T-helper 9 cell (primary cell): ENCODE measurements around the gene COG8.
"Not testable (repeated sequence)": the region's sequence is repeated elsewhere in the genome, so short reads cannot be mapped to it uniquely, and the experiment has no call there.

Experiments used
- DNase-seq: peaks from one replicate; pipeline ENCODE4 v3.0.0-alpha.2; 2020
- total RNA-seq, 2 donors: gene quantifications; one replicate each; lab custom pipeline; 2026; lab: John Stamatoyannopoulos, UW

Gene COG8, protein sequence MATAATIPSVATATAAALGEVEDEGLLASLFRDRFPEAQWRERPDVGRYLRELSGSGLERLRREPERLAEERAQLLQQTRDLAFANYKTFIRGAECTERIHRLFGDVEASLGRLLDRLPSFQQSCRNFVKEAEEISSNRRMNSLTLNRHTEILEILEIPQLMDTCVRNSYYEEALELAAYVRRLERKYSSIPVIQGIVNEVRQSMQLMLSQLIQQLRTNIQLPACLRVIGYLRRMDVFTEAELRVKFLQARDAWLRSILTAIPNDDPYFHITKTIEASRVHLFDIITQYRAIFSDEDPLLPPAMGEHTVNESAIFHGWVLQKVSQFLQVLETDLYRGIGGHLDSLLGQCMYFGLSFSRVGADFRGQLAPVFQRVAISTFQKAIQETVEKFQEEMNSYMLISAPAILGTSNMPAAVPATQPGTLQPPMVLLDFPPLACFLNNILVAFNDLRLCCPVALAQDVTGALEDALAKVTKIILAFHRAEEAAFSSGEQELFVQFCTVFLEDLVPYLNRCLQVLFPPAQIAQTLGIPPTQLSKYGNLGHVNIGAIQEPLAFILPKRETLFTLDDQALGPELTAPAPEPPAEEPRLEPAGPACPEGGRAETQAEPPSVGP
- 12.3 to 27.3 reads per million in 2 donors for total RNA-seq

DNA sequence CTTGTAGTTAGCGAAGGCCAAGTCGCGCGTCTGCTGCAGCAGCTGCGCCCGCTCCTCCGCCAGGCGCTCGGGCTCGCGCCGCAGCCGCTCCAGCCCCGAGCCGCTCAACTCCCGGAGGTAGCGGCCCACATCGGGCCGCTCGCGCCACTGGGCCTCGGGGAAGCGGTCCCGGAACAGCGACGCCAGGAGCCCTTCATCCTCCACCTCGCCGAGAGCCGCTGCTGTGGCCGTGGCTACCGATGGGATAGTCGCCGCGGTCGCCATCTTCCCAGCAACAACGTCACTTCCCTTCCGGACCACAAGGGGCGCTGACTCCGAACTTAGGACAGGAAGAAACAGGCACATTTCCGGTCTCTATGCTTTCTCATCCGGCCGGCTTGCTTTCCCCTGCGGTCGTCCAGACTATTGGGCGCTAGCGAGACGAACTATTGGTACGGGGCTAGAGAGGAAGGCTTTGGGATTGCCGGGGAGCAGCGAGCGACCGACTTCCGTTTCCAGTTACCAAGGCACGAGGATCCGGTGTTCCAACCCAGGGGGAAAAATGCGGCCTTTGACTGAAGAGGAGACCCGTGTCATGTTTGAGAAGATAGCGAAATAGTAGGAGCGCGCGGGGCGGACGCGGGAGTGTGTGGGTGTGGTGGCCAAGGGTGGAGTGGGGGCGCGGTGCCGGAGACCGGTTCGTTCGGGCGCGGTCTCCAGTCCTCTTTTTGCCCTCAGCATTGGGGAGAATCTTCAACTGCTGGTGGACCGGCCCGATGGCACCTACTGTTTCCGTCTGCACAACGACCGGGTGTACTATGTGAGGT is at the start of gene COG8, which contains the start of gene NIP7:
Gene COG8, minus strand, starts transcription at position 276 of the 806 bp plus-strand sequence. Its CDS starts 12 bp downstream, at position 264.
Gene NIP7, plus strand, starts transcription at position 484 of the 806 bp plus-strand sequence. Its CDS starts 58 bp downstream, at position 542.
- peak; percentile 88 for DNase-seq

DNA sequence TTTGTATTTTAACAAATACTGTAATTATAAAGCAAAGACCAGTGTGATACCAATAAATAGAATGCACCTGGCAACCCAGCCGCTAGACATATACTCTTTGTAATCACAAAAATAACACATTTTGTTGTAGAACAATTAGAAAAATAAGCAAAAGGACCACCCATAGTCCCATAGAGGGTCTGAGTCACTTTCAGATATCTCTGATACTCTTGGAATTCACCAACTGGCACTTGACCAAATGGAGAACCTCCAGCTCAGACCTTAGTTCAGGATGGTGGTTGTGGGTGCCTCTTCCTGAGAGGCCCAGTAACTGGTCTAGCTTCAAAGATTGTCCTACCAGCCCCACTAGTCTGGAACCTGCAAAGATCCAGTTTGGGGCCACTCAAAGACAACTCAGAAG is 47.2 kb upstream of the COG8 start:
- no peak for DNase-seq

DNA sequence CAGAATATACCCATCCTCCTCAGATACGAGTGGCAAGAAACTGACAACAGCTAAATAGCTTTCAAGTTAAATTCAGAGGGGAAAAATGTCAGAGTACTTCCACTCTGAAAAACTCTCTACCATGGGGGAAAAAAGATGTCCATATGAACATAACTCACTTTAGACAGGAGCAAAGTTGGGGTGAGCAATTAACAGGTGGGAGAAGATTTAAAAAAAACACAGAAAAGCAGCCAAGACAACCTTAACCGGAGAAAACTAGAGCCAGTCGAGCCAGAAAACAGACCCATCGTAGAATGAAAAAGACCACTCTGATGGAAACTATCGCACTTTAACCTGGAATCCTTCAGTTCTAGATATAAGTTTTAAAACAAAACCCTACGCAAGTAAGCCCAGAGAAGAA is 45.6 kb upstream of the COG8 start:
- no peak for DNase-seq

DNA sequence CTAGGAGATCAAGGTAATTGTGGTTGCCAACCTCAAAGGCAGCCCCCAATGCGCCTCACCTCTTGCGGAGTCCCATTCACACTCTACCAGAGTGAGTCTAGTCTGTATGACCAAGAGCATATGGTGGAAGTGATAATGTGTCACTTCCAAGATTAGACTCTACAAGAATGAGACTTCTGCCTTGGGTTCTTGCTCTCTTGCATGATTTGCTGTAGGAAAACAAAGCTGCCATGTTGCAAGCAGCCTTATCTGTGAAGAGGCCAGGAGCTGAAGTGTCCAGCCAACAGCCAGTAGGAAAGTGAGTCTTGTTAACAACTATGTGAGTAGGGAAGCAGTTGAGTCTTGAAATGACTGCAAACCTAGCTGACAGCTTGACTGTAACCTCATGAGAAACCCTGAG is 43.1 kb upstream of the COG8 start:
- DNase-seq = no peak

DNA sequence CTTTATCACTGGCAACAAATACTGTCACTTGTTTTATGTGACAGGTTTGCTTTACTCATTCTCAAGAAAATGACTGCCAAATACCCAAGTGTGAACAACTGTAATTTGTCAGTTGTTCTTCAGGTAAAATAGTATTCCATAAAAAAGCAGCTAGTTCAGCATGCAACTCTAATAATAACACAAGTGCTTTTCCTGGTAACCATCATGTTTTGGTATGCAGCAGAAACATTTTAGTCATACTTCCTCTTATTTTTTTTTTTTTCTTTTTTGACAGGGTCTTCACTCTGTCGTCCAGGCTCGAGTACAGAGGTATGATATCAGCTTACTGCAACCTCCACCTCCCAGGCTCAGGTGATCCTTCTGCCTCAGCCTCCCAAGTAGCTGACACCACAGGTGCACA is 41.9 kb upstream of the COG8 start:
- no peak for DNase-seq

DNA sequence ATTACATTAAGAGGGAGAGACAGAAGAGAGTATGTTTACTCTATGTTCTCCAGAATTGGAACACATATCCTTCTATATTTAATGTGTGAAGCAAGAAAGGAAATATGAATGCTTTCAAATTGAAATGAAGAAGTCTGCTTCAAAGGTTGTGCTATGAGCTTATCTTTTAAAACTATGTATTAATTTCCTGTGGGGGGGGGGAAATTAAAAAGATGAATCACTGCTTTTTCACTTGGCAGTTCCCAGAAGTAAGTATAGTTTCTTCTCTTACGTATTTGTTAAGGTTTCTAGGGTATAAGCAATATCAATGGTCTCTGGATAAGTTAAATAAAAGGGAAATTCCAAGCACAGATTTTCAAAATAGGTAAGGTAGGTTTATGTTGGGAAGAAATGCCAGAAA is 39.4 kb upstream of the COG8 start:
- no peak for DNase-seq

DNA sequence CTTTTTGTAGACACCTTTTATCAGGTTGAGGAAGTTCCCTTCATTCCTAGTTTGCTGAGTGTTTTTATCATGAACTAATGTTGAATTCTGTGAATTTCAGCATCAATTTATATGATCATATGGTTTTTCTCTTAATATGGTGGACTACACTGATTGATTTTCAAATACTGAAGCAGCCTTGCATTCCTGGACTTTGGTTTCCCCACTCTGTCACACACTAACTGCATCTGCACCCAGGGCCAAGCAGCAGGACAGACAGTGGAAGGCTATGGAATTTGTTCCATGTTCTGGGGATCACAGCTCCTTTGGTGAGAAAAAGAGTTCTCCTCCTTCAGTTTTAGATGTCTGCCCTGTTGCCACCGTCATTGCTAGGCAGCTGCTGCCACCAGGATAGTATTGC is 38.7 kb upstream of the COG8 start:
- no peak for DNase-seq

DNA sequence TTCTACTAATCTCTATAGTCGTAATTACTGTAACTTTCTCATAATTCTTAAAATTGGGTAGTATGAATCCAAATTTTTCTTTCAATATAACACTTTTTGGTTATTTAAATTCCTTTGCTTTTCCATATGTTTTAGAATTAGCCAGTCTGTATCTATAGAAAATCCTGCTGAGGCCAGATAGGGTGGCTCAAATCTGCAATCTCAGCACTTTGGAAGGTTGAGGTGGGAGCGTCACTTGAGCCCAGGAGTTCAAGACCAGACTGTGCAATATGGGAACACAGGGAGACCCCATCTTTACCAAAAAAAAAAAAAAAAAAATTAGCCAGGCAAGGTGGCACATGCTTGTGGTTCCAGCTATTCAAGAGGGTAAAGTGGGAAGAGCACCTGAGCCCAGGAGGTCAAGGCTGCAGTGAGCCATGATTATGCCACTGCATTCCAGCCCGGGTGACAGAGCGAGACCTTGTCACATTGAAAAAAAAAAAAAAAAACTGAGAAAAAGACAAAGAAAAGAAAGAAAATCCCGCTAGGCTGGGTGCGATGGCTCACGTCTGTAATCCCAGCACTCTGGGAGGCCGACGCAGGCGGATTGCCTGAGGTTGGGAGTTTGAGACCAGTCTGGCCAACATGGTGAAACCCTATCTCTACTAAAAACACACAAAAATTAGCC is 37.2 kb upstream of the COG8 start:
- DNase-seq = no peak

DNA sequence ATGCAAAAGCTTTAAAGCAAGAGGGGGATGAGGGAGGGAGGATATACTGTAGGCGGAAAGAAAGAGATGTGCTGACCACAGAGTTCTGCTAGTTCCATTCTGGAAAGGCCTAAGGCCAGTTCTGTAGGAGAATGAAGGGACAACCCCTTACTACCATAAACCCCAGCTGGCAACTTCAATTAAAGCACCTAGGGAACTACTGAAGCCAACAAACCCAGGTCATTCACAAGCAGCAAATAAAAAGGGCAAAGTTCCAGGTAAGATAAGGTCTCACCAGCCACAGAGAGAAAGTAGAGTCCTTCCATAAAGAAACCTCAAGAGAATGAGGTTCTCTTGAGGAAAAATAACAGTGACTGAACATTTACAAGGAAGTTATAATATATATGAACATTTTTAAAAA is 33.7 kb upstream of the COG8 start:
- DNase-seq = no peak

DNA sequence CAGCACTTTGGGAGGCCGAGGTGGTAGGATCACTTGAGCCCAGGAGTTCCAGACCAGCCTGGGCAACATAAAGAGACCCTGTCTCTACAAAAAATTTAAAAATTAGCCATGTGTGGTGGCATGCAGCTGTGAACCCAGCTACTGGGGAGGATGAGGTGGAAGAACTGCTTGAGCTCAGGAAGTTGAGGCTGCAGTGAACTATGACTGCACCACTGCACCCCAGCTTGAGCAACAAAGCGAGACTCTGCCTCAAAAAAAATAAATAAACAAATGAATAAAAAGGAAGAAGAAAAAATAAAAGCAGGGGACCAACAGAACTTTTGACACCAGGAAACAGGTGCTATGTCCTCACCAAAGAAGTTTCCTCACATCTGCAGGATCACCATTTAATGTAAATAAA is 32.2 kb upstream of the COG8 start:
- DNase-seq = no peak

DNA sequence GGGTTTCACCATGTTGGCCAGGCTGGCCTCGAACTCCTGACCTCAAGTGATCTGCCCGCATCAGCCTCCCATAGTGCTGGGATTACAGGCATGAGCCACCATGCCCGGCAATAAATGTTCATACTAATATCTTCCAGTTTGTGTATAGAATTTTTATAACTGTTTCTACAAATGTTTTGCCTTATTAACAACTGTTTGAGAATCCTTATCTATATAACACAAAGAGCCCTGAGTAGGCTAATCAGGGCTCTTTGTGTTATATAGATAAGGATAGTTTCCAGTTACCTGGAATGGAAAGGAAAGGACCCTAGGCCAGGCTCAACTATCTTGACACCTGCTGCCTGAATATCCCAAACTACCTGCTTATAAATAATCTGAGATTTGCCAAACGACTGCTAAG is 29.5 kb upstream of the COG8 start:
- no peak for DNase-seq

DNA sequence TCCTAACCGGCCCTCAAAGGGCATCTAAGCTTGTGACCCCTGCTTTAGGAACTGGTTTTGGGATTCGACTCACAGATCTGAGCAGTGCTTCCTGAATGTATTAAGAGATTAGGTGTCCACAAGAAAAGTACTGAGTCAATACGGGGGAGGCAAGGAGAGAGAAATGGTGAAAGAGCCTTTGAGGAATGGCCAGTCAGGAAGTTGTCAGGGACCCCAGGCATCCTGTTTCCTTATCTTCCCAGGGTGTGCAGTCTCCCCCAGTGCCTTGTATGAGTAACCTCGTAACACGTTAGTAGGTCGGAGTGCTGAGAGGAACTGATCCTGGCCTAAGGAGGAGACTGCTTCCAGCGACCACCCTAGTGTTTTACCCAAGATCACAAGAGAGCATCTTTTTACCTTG is 28.6 kb upstream of the COG8 start:
- no peak for DNase-seq

DNA sequence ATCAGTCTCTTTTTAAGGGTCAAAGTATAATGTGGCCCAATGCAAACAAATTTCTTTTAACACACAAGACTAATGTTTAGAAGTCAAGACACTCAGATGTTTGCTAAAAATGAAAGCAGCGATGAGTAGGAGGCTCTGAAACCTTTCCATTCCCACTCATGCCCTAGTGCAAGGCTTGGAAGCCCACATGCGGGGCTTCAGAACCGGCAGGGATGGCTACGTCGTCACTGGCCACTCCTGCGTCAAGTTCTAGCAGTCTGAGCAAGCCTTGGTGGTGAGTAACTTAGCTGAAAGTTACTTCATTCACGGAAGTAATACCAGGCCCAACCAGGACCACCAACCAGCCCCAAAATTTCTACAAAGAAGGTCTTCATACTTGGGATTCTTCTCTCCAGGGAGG is 27.1 kb upstream of the COG8 start:
- no peak for DNase-seq

DNA sequence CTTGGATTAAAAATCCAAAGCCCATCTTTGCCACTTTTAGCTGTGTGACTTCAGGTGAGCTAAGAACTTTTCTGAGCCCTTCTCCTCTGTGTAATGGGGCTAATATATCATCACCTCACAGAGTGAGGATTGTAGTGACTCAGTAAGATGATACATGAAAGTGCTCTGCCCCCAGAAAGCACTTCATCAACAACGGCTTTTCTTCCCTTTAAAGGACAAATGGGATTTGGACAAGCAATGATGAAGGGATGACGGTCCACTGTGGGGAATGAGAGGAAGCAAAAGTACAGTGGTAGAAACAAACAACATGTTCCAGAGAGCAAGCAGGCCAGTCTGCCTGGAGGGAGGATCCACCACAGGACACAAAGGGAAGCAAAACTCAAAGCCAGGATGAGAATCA is 26.5 kb upstream of the COG8 start:
- DNase-seq = no peak

DNA sequence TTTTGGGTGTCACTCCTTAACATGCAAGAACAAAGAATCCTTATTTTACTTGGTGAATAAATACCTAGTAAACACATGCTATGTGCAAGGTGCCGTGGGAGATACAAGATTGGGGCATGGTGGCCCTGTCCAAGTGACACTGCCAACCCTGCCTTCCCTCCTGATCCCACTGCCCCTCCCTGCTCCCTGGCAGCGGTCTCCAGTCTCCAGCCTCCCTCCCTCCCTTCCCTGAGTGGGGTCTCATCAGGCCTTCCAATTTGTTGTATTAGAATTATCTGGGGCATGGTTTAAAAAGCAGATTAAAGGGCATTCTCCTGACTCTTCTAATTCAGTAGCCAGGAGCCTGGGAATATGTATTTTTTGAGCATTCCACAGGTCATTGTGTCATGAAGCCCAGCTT is 24.7 kb upstream of the COG8 start:
- no peak for DNase-seq

DNA sequence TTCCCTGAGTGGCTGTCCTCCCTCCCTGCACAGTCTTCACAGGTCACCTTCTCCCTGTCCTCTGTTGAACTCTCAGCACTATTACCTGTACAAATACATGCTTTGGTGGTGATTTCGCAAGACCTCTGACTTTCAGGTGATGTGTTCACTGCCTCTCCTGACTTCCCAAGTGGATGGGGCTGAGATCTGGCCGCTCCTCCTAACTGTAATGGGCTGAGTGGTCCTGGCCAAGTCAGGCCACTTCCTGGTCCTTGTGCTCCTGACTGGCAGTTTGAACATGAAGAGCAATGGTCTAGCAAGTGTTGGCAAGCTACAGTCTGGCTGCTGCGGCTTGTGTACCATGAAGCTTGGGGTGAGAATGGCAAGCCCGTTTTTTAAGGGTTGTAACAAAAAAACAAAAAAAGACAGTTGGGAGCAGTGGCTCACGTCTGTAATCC is 23.9 kb upstream of the COG8 start:
- no peak for DNase-seq

DNA sequence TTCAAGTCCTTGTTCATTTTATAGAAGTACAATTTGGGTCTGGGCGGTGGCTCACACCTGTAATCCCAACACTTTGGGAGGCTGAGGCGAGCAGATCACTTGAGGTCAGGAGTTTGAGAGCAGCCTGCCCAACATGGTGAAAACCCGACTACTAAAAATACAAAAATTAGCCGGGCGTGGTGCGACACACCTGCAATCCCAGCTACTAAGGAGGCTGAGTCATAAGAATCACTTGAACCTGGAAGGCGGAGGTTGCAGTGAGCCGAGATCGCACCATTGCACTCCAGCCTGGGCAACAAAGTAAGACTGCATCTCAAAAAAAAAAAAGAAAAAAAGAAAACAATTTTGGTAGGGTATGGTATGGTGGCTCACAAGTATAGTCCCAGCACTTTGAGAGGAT is 20.7 kb upstream of the COG8 start:
- not testable (repeated sequence) for DNase-seq

DNA sequence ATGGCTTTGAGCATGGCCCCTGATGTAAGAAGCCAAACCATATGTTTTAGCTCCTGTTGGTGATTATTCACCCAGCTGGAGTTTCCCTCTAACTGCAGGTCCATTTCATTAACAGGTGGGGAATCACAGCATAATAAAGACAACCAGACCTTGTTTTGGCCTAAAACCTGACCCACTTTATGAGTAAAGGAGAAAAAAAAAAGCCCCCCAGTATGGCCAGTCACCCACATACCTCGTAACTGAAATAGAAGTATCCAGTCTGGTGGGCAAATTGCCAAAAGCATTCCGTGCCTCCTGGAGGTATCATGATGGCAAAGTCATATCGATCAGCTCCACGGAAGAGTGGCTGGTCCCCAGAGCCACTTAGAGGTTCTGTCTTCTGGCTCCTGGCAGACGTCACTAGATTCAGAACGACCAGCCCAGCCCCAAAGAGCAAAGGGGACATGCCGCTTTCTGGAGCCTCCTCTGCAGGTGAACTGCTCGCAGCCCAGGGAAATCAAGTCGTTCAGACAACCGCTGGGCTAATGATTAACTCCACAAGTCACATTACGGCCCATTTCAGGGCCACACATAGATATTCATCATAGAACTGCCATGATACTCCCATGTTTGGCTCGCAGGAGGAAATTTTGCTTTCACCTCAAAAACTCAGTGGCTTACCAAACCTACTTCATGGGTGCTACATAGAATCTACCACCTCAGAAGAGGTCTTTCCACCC is 12.1 kb upstream of the COG8 start, which contains the start of gene TMED6:
Gene TMED6, minus strand, starts transcription at position 478 of the 719 bp plus-strand sequence. Its CDS starts 33 bp downstream, at position 445.
- no peak for DNase-seq

DNA sequence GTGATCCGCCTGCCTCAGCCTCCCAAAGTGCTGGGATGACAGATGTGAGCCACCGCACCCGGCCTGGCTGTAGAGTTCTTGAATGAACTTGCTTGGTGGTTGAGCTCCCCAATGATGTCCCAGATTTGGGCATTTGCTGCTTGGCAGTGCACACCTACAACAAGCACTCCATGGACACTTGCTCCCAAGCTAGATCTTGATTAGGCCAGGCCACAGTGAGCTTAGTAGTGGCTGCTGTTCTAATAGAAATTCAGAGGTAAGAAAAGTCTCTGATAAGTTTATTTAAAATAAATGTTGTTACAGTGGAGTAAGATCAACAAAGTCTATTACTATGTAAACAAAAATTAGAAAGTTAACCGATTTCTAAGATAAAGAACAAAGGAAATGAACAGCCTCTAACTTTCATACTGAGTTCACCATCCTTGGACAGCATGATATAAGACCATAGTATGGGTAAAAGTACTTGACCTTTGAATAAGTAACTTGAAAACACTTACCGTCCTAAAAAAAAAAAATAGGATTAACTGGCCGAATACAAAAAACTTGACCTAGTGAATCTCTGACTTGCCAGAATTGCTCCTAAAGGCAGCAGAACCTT is 11.3 kb upstream of the COG8 start:
- no peak for DNase-seq

DNA sequence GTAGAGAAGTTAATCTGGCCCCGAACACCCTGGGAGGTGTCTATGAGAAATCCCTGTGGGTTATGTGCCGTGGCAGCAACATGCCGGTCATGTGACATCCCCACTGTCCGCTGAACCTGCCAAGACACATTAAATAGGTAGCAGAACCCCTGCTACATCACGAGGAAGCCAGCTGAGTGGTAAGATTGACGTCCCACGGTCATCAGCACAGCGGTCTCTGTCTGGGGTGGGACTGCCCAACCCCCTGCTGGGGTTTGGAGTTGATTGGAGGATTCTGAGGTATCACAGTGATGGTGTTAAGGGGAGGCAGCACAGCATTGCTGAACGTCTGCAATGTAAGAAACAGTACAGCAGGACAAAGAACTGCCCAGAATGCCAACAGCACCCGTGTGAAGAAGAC is 10.2 kb upstream of the COG8 start:
- DNase-seq = no peak

DNA sequence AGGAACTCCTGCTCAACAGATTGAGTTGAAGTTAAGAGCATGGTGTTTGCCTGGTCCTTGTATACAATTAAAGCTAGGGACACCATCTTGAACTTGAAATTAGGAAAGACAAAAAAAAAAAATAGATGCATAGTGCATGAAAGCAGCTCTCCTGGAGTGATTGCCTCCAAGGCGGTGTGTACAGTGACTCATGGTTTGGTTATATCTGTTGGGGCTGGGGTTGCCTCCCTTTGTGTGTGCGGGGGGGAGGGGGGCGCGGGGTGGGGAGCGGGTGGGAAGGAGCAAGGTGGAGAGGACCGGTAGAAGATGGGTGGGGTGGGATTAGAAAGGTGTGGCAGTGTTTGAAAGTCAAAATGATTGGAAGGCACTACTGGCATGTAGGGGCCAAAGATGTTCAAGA is 8.9 kb upstream of the COG8 start:
- no peak for DNase-seq

DNA sequence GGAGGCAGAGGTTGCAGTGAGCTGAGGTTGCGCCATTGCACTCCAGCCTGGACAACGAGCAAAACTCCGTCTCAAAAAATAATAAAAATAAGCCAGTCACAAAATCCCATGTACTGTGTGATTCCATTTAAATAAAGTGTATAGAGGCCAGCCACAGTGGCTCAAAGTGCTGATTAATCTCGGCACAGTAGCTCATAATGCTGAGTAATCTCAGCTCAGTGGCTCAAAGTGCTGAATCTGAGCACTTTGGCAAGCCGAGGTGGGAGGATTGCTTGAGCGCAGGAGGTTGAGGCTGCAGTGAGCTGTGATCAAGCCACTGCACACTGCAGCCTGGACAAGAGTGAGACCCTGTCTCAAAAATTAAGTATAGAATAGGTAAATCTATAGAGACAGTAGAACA is 7.3 kb upstream of the COG8 start:
- no peak for DNase-seq
